ENCODE measurements around the gene GNAQ. TPM values are rescaled to one million over a fixed set of nuclear protein-coding genes. Genes with fewer than 3 reads are reported as not detected.

GNAQ gene
- total and polyA plus RNA-seq, 2 experiments from 2014 or later = 21.1 to 43.1 TPM

DNA sequence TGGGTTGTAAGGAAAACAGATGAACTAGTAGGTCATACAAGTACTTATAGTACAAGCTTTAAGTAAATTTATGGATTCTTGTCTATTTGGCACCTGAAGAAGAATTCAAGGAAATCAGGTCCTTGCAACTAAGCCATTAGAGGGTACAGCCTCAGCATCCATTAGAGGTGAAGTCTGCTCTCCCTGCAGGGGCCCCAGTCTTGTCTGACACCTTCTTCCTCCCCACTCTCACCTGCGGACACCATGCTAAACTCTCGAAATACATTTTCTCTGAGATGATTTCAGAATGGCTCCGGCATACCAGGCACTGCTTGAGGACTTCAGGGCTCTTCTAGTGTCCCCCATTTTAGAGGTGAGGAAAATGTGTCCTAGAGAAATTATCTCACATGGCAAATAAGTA lies 137.9 kb downstream of the GNAQ start (continued):
- TF ChIP-seq CTCF (conservative IDR thresholded peaks at IDR 0.05; ENCODE audit: low read depth in 2 of 2) = no peak
- TF ChIP-seq ZNF331 (CRISPR knock-in tag; IDR thresholded peaks at IDR 0.05; ENCODE audit: low read depth) = no peak
- TF ChIP-seq, protein P1, sequence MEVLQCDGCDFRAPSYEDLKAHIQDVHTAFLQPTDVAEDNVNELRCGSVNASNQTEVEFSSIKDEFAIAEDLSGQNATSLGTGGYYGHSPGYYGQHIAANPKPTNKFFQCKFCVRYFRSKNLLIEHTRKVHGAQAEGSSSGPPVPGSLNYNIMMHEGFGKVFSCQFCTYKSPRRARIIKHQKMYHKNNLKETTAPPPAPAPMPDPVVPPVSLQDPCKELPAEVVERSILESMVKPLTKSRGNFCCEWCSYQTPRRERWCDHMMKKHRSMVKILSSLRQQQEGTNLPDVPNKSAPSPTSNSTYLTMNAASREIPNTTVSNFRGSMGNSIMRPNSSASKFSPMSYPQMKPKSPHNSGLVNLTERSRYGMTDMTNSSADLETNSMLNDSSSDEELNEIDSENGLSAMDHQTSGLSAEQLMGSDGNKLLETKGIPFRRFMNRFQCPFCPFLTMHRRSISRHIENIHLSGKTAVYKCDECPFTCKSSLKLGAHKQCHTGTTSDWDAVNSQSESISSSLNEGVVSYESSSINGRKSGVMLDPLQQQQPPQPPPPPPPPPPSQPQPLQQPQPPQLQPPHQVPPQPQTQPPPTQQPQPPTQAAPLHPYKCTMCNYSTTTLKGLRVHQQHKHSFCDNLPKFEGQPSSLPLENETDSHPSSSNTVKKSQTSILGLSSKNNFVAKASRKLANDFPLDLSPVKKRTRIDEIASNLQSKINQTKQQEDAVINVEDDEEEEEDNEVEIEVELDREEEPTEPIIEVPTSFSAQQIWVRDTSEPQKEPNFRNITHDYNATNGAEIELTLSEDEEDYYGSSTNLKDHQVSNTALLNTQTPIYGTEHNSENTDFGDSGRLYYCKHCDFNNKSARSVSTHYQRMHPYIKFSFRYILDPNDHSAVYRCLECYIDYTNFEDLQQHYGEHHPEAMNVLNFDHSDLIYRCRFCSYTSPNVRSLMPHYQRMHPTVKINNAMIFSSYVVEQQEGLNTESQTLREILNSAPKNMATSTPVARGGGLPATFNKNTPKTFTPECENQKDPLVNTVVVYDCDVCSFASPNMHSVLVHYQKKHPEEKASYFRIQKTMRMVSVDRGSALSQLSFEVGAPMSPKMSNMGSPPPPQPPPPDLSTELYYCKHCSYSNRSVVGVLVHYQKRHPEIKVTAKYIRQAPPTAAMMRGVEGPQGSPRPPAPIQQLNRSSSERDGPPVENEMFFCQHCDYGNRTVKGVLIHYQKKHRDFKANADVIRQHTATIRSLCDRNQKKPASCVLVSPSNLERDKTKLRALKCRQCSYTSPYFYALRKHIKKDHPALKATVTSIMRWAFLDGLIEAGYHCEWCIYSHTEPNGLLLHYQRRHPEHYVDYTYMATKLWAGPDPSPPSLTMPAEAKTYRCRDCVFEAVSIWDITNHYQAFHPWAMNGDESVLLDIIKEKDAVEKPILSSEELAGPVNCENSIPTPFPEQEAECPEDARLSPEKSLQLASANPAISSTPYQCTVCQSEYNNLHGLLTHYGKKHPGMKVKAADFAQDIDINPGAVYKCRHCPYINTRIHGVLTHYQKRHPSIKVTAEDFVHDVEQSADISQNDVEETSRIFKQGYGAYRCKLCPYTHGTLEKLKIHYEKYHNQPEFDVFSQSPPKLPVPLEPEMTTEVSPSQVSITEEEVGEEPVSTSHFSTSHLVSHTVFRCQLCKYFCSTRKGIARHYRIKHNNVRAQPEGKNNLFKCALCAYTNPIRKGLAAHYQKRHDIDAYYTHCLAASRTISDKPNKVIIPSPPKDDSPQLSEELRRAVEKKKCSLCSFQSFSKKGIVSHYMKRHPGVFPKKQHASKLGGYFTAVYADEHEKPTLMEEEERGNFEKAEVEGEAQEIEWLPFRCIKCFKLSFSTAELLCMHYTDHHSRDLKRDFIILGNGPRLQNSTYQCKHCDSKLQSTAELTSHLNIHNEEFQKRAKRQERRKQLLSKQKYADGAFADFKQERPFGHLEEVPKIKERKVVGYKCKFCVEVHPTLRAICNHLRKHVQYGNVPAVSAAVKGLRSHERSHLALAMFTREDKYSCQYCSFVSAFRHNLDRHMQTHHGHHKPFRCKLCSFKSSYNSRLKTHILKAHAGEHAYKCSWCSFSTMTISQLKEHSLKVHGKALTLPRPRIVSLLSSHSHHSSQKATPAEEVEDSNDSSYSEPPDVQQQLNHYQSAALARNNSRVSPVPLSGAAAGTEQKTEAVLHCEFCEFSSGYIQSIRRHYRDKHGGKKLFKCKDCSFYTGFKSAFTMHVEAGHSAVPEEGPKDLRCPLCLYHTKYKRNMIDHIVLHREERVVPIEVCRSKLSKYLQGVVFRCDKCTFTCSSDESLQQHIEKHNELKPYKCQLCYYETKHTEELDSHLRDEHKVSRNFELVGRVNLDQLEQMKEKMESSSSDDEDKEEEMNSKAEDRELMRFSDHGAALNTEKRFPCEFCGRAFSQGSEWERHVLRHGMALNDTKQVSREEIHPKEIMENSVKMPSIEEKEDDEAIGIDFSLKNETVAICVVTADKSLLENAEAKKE (CRISPR knock-in tag; IDR thresholded peaks at IDR 0.05) = no peak
- no peak for TF ChIP-seq STAT1 (IDR thresholded peaks at IDR 0.05; ENCODE audit: unreplicated experiment)
- TF ChIP-seq CREB1 (CRISPR knock-in tag; IDR thresholded peaks at IDR 0.05; ENCODE audit: low read depth) = no peak

GRCh38 chr9:77892955-77893514 lies 138.6 kb downstream of the GNAQ start:
- no peaks in the 10 kb centered on the region for H3K9me3 Mint-ChIP-seq

More at GRCh38 chr9:77892955-77893514, 138.6 kb downstream of the GNAQ start:
- Histone ChIP-seq H3K4me1 (ENCODE audit: insufficient read depth) (peaks cover 14% of the 10 kb centered on the region), H3K79me2 (replicated peaks; ENCODE audit: insufficient read depth) (peaks cover 6% of the 10 kb centered on the region; the same call in 1 of the 2 replicates), H3K4me2 (no peak overlapping the region), H3K27ac (ENCODE audit: low read depth) (no peak overlapping the region), H2AFZ (no peak overlapping the region), H4K20me1 (replicated peaks; ENCODE audit: insufficient read depth) (no peaks in the 10 kb centered on the region; the same call in none of the 2 replicates), H3K4me3 (no peak overlapping the region), H3K9me2 (ENCODE audit: insufficient read depth) (0 out of 2 replicates have a peak, but pooled peaks cover 4% of the 10 kb centered on the region), H3K27me3 (ENCODE audit: insufficient read depth) (no peaks in the 10 kb centered on the region), H3K36me3 (ENCODE audit: insufficient read depth) (0 out of 2 replicates have a peak, but pooled peaks cover 4% of the 10 kb centered on the region), H3F3A (replicated peaks; ENCODE audit: low read depth) (no peaks in the 10 kb centered on the region)
- Mint-ChIP-seq H3K27me3 (ENCODE audit: insufficient read depth, low read depth, poor library complexity) (peaks cover under 1% of the 10 kb centered on the region), H3K4me1 (peaks cover 20% of the 10 kb centered on the region), H3K4me3 (no peak overlapping the region), H3K36me3 (ENCODE audit: low read depth) (peaks cover 2% of the 10 kb centered on the region; the same call in 1 of the 3 replicates), H3K27ac (no peak overlapping the region)
- TF ChIP-seq ZNF114 (CRISPR knock-in tag; IDR thresholded peaks at IDR 0.05) (no peak), EZH2 (IDR thresholded peaks at IDR 0.05; ENCODE audit: low read depth, unreplicated experiment) (no peak), ZNF331 (CRISPR knock-in tag; IDR thresholded peaks at IDR 0.05; ENCODE audit: low read depth) (no peak)
- ATAC-seq = no peak
- DNase-seq (ENCODE audit: low spot score) = no peak
